M059J (cell line): ENCODE data around the gene MIOX. TPM values are rescaled to one million over a fixed set of nuclear protein-coding genes. Genes with fewer than 3 reads are reported as not detected.
"Not testable (repeated sequence)": the region's sequence is repeated elsewhere in the genome, so short reads cannot be mapped to it uniquely, and the experiment has no call there.

Experiments used
- DNase-seq: peaks from one replicate; pipeline ENCODE4 v3.0.0-alpha.2; 2012; ENCODE audit warnings: low read depth
- total RNA-seq: library from RNA; depleted of rRNA; stranded (reverse); fragments of >200 nt; shearing (Covaris generic); gene quantifications from 2 replicates; pipeline ENCODE4 v1.2.3, GENCODE V29; 2014

MIOX gene
- total RNA-seq, 1 experiment from 2014 or later, result not detected

DNA sequence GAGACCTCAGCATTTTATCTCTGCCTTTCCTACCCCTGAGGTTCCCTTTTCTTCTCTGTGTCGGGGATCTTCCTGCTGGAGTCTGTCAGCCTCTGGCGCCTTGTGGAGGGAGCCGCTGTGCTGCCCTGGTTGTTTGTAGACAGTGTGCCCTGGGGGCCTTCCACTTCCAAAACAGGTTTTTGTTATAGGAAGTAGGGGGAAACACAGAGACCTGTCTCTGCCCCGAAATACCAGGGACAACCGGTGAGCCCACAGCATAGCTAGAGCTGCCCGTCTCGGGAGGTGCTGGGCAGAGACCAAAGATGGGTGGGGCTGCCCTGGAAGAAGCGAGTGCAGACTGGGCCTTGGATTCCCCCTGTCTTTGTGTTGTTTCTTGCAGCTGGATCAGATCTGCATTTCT, 29.4 kb downstream of the MIOX start:
- DNase-seq, result no peak

DNA sequence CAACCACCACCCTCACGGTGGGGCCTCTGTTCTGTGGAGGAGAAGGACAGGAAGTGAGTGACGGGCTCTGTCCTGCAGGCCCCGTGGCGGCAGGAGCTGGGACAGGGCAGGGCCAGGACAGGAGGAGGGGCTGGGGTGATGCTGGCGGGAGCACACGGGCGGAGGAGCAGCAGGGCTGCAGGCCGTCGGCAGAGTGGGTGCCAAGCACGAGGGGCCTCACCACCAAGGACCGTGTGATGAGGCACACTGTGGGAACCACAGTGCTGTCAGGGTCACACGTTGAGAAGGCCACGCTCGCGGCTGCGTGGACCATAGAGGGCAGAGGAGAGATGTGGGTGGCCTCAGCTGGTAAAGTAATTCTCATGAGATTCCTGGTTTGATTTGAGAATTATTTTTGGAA, 30.2 kb downstream of the MIOX start:
- DNase-seq, result no peak

DNA sequence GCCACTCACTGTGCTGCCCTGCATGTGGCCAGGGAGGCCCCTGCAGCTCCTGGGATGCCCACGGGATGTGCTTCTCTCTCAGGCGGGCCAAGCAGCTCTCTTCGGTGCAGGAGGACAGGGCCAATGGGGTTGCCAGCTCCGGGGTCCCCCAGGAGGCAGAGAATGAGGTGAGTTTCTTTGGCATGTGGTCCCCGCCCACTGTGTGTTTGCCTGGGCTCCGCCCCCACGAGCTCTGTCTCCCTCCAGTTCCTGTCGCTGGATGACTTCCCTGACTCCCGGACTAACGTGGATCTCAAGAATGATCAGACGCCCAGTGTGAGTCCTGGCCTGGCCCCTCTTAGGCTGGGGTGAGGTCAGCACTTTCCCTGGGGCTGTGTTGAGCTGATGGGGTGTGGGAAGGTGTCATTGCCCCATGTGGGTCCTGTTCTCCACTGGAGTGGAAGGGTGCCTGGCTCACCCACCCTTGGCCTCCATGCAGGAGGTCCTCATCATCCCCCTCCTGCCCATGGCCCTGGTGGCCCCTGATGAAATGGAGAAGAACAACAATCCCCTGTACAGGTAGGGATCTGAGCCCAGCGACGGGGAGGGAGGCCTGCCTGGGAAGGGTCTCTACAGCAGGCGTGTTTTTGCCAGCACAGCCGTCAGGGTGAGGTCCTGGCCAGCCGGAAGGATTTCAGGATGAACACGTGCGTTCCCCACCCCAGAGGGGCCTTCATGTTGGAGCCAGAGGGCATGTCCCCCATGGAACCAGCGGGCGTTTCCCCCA, 31.0 kb downstream of the MIOX start:
- DNase-seq, result no peak

DNA sequence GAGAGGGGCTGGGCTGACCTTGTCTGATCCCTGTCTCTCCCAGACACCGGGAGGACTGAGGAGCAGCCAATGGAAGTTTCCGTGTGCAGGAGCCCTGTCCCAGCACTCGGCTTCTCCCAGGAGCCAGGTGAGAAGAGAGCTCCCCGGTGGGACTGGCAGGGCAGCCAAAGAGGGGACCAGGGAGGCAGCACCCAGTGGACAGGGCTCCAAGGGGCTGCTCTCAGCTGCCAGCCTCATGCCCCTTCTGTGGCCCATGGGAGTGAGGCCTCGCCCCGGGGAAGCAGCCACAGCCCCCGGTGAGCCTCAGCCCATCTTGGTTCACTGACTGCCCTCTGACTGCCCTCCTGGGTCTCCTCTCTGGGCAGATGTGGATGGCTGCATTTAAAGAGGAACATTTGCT, 31.9 kb downstream of the MIOX start:
- no peak for DNase-seq

DNA sequence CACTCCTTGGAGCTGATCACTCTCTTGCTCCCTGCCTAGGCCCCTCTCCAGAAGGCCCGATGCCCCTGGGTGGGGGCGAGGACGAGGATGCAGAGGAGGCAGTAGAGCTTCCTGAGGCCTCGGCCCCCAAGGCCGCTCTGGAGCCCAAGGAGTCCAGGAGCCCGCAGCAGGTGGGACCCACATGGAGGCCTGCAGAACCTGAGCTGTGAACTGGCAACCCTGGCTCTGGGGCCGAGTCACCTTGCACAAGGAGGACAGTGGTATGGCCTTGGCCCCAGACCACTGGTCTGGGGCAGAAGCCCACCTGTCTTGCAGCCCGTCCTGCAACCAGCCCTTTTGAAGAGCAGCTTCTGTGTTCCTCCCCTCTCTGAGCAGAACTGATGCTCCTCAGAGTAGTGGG, 32.5 kb downstream of the MIOX start:
- DNase-seq, result no peak

DNA sequence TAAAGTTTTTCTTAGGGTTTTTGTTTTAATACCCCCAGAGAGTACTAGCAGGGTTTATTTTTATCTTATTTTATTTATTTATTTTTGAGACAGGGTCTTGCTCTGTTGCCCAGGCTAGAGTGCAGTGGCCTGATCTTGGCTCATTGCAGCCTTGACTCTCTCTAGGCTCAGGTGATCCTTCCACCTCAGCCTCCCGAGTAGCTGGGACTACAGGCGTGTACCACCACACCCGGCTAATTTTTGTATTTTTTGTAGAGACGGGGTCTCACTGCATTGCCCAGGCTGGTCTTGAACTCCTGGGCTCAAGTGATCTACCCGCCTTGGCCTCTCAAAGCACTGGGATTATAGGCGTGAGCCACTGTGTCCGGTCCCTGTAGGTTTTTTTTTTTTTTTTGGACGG, 33.5 kb downstream of the MIOX start:
- not testable (repeated sequence) for DNase-seq

DNA sequence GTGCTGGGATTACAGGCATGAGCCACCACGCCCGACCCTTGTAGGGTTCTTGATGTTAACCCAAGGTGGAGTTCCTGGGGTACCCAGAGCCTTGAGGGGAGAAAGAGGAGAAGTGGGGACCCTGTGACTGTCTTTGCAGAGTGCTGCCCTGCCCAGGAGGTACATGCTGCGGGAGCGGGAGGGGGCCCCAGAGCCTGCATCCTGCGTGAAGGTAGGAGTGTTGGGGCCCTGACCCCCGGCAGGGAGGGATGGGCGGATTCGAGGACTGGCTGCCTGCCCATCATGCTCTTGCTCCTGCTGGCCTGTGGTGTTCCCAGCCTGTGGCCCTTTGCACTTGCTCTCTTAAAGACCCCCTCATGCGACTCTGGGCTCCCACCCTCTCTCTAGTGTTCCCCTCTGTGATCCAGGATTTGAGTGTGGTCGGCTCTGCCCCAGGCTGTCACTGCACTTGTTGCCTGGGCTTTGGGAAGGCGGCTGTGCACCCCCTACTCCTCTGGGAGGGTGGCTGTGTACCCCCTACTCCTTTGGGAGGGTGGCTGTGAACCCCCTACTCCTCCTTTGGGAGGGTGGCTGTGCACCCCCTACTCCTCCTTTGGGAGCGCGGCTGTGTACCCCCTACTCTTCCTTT, 34.3 kb downstream of the MIOX start:
- no peak for DNase-seq

DNA sequence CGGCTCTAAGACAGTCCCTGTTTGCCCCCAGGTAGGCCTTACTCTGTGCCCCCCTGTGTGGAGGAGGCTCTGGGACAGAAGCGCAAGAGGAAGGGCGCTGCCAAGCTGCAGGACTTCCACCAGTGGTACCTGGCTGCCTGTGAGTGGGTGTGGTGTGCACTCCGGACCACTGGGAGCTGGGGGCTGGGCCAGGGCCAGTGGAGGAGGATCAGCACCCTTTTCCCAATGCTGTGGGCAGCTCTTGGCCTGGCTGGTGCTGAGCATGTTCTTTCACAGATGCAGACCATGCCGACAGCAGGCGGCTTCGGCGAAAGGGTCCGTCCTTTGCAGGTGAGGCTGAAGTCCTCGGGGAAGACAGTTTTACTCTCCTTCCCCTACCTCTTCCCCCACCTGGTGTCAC, 35.1 kb downstream of the MIOX start:
- no peak for DNase-seq

DNA sequence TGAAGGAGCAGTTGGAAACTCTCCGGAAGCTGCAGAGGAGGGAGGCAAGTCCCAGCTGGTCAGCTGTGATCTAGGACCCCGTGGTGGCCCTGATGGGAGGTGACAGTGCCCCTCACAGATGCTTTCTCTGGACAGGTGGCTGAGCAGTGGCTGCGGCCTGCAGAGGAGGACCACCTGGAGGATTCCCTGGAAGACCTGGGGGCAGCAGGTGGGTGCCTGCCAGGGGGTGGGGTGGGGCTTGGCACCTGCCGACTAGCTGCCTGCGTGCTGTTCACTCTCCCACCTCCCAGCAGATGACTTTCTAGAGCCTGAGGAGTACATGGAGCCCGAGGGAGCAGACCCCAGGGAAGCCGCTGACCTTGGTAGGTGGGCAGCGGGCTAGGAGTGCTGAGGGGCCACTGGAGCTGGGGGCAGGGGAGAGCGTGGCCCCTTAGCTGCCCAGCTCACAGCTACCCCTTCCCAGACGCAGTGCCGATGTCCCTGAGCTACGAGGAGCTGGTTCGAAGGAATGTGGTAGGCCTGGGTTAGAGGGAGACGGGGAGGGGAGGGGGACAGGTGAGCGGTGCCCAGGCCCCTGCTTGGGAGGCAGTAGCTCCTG, 35.6 kb downstream of the MIOX start:
- no peak for DNase-seq

DNA sequence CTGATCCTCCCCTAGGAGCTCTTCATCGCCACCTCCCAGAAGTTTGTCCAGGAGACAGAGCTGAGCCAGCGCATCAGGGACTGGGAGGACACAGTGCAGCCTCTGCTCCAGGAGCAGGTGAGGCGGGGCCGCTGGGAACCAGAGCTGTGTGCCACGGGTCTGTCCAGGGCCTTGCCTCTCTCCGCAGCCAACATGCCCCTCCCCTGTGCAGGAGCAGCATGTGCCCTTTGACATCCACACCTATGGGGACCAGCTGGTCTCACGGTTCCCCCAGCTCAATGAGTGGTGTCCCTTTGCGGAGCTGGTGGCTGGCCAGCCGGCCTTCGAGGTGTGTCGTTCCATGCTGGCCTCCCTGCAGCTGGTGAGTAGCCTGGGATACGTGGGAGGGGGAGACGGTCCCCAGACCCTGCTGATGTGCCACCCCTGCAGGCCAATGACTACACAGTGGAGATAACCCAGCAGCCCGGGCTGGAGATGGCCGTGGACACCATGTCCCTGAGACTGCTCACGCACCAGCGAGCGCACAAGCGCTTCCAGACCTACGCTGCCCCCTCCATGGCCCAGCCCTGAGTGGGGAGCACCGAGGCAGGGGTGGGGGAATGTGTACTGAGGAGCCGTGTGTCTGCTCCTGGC, 36.3 kb downstream of the MIOX start:
- no peak for DNase-seq

DNA sequence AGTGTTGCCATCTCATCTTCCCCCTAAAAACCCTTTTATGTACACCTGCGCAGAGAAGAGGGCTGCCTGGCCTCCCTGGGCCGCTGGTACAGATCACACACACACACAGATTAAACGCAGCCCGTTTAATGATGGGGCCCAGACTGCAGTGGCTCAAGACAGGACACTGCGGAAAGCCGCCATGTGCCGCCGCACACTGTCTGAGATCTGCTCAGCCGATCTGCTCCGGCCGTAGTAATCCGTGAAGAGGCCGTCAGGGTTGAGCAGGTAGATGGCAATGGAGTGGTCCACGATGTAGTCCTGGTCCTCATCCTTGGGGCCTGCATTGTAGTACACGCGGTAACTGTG, 36.8 kb downstream of the MIOX start:
- DNase-seq, result no peak

DNA sequence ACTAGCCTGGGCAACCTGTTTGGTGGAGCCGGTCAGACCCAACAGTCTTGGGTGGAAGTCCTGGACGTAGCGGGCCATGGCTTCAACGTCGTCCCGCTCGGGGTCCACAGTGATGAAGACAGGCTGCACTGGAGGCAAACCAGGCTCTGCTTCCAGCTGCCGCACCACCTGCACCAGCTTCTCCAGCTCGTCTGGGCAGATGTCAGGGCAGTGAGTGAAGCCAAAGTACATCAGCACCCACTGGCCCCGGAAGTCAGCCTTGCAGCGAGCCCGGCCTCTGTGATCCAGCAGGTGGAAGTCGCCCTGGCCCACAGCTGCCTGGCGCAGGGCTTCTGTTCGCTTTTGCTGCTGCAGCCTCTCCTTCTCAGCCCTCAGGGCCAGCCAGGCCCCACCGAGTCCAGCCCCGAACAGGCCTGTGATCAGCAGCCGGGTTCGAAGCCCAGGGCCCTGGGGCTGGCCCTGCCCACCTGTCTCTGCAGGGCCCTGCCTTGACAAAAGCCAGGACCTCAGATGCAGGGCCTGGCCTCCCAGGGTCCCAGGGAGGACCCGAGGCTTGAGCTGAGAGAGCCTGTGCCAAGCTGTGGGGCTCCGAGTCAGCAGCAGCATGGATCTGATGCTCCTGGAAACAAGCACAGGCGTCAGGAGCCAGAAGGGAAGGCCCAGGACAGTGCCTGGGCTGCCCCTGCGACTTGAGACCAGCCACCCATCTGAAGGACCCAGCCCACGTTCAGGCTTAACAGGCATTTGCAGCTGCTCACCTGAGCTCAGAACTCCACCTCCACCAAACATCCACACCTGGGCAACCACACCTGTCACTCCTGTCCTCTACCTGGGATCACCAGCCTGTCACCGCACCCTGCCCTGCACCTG, 37.4 kb downstream of the MIOX start:
- DNase-seq, result no peak

DNA sequence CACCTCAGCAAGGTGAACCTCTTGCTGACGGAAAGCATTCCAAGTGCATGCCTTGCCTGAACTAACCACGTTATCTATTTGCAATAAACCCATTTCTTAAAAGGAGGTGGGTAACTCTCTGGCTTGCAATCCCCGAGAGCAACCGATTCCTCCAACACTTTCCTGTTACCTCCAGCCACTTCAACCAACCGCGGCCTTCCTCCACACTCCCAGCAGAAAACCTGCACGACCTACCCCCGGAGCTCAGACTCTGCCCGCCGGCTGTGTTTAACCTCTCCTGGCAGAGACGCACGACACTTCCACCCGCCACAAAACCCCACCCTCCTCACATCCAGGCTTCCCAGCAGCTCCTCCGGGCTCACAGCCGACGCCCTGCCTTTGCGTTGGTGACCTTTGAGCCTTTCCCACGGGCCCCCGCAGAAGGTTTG, 38.0 kb downstream of the MIOX start:
- no peak for DNase-seq

DNA sequence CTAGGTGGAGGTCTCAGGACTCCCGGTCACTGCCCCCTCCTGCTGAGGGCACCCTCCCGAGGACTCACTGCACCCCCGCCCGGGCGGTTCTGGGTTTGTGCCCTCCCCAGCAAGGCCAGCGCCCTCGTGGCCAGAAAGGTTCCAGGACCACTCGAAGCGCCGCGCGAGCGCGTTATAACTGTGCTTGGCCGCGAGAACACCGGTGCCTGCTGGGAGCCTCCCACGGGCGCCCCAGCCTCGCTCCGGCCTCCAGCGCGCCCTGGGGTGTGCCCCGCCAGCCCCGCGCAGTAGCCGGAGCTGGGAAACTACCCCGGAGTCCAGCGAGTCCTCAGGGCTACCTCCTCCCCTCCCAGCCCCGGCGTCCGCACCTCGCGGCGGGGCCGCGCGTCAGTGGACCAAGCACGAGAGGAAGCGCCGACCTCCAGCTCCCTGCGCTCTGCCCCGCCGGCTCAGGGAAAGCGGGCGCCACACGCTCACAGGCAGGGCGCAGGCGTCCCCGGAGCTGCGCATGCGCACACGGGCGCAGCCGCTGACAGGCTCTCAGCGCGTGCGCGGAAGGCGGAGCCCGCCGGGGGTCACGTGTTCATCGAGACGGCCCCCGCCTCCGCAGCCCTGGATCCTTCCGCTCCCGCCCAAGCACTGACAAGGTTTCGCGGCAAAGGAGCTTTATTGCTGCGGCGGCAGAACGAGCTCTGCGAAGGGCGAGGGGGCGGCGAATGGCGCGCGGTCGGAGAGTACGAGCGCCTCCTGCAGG, 38.6 kb downstream of the MIOX start, which contains the start of gene SCO2:
Gene SCO2 (minus strand): TSS at position 495 of the 754 bp plus-strand sequence. CDS start 1,187 bp downstream, outside the sequence.
- peak; percentile 91 for DNase-seq

DNA sequence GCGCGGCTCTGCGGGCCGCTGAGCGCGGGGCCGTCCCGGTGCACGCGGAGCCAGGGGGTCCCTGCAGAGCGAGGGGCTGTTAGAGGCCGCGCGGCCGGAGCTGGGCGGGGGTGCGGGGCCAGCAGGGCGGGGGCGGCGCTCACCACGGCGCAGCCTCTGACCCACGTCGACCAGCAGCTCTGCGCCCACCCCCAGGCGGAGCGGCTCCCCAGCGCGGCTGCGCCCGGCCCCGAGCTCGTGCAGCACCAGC, 39.1 kb downstream of the MIOX start:
- no peak for DNase-seq

DNA sequence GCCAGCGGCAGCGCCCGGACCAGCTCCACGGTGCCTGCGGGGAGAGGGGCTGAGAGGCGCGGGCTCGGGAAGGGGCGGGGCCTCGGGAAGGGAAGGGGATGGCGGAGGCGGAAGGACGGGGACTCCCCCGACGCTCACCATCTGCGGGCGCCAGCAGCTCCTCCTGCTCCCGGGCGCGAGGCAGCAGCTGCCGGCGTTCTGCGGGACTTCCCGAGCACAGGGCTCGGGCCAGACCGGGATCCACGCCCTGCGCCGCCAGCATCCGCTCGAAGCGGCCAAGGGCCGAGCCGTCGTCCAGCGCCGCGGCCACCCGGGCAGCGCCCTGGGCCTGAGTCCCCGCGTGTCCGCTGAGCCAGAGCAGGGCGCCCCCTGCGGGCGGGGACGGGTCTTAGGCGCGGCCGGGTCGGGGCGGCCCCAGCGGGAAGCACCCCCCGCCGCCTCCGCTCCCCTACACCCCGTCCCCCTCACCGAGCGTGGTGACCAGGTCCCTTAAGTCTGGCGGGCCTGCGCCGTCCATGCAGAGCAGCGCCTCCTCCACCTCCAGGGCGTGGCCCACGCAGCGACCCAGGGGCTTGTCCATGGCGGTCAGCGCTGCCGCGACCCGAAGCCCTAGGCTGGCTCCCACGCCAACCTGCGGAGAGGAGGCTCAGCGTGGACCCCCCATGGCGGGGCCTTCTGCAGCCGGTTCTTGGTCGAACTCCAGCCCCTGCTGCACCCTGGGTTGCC, 39.6 kb downstream of the MIOX start:
- peak; percentile 69 for DNase-seq

DNA sequence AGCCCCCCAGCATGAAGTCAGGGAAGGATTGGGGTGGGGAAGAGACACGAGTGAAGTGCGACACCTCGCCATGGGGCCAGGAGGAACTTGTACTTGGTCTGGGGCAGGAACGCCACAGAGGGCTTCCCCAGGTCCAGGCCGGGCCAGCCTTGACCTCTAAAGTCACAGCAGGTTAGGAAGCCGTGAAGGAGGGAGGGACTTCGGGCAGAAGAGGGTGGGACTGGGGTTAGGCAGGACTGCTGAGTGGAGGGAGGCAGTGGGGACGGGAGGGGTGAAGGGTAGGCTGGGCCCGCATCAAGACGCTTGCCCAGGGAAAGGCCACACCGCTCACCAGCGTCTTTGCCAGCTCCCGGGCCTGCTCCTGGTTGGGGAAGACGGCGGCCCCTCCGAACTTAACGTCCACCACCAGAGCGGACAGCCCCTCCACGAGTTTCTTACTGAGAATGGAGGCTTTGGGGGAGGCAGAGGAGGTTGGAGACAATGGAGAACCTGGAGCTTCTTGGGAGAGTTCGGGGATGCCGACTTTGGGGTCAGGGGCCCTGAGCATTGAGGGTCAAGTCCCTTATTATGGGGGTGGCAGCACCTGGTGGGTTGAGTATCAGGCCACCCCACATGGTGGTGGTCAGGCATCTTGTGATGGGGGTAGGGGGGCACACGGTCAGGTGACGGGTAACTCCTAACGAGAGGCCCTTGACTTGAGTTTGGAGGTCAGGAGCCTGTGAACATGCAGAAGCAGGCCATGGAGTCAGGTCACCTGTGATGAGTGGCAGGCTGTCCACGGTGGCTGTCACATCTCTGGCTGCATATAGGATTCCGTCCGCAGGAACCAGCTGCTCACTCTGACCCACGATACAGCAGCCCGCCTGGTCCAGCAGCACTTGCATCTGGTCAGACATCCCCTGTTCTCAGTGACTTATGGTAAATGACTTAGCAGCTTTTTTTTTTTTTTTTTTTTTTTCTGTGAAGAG, 40.5 kb downstream of the MIOX start:
- no peak for DNase-seq

DNA sequence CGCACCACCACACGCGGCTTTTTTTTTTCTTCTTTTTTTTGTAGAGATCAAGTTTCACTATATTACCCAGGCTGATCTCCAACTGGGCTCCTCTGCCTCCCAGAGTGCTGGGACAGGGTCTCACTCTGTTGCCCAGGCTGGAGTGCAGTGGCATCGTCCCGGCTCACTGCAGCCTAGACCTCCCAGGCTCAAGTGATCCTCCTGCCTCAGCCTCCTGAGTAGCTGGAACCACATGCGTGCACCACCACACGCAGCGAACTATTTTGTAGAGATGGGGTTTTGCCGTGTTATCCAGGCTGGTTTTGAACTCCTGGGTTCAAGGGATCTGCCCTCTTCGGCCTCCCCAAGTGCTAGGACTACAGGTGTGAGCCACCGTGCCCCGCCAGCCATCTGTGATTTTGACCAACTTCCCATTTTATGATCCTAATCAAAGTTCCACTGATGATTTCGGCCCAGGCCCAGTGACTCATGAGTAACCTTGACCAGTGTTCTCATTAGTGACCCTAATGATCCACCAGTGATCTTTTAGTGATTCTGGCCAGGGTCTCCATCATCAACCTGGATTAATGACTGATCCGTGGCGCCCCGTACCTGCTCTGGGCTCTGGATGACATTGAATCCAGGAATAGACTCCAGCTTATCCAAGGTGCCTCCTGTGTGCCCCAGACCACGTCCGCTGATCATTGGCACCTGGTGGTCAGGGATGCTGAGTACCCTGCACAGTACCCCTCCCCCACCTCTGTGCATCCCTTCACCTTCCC, 41.4 kb downstream of the MIOX start:
- no peak for DNase-seq
